ENCODE data around the gene SEMA6B. TPM values are rescaled to one million over a fixed set of nuclear protein-coding genes. Genes with fewer than 3 reads are reported as not detected.
"Not testable (repeated sequence)": the region's sequence is repeated elsewhere in the genome, so short reads cannot be mapped to it uniquely, and the experiment has no call there.

Gene SEMA6B
- total and polyA plus RNA-seq, 12 donors, result 3.4 to 27.9 (median 9.4) TPM

DNA sequence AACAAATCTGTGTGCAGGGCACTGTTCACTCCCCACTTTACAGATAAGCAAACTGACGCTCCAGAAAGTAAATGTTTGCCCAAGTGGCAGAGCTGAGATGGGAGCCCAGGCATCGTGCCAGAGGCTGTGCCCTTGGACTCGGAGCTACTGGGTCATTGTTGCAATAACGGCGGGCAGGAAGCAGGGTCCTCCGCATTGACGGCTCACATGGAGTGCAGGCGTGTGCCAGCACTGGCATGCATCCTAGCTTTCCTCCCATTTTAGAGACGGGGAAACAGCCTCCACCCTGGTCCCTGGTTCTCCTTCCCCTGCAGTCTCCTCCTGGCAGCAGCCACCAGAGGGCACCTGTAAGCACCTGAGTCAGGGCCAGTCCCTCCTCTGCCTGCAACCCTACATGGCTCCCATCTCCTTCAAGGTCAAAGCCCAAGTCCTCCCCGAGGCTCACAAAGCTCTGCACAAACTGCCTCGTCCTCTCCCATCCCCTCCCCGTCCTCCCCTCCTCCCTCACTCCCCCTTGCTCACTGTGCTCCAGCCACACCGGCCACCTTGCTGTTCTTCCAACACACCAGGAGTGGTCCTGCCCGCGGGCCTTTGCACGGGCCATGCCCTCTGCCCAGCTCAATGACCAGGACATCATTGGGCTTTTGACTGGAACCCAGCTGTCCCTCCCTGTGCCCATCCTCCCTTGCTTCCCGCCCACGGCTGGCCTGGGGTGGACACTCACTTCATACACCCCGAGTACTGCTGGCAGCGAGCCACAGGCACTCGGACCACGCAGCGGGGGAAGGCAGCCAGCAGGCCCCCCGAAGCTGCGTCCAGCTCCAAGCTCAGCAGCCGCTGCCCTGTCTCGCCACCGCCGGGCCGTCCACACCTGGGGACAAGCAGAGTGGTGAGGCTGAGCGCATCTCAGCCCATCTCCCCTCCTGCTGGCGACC is 11.9 kb downstream of the SEMA6B start:
- H3K27me3 ChIP-seq, result no peaks in the 10 kb centered on the region
- ATAC-seq (peak in 3 of 8 donors; percentile 22 to 31 (median 31)), DNase-seq (no peak)
- H3K27ac ChIP-seq, result no peak overlapping the region
- H3K4me1 ChIP-seq, result peaks cover 0 to 9% (median 0%) of the 10 kb centered on the region in 9 donors
- TF ChIP-seq, protein P1, sequence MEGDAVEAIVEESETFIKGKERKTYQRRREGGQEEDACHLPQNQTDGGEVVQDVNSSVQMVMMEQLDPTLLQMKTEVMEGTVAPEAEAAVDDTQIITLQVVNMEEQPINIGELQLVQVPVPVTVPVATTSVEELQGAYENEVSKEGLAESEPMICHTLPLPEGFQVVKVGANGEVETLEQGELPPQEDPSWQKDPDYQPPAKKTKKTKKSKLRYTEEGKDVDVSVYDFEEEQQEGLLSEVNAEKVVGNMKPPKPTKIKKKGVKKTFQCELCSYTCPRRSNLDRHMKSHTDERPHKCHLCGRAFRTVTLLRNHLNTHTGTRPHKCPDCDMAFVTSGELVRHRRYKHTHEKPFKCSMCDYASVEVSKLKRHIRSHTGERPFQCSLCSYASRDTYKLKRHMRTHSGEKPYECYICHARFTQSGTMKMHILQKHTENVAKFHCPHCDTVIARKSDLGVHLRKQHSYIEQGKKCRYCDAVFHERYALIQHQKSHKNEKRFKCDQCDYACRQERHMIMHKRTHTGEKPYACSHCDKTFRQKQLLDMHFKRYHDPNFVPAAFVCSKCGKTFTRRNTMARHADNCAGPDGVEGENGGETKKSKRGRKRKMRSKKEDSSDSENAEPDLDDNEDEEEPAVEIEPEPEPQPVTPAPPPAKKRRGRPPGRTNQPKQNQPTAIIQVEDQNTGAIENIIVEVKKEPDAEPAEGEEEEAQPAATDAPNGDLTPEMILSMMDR (IDR thresholded peaks at IDR 0.05), result peak in 5 of 9 donors; percentile 13 to 37 (median 20)
- H3K9me3 ChIP-seq, result no peaks in the 10 kb centered on the region
- intact Hi-C loops (cut with DNase I), result no loop called here
- WGBS, 2 donors, result 68 to 74% methylated on average over 31 to 32 of the region's 32 CpGs
- peaks cover 0 to 66% (median 0%) of the 10 kb centered on the region in 9 donors for H3K36me3 ChIP-seq
- no peak overlapping the region for H3K4me3 ChIP-seq

DNA sequence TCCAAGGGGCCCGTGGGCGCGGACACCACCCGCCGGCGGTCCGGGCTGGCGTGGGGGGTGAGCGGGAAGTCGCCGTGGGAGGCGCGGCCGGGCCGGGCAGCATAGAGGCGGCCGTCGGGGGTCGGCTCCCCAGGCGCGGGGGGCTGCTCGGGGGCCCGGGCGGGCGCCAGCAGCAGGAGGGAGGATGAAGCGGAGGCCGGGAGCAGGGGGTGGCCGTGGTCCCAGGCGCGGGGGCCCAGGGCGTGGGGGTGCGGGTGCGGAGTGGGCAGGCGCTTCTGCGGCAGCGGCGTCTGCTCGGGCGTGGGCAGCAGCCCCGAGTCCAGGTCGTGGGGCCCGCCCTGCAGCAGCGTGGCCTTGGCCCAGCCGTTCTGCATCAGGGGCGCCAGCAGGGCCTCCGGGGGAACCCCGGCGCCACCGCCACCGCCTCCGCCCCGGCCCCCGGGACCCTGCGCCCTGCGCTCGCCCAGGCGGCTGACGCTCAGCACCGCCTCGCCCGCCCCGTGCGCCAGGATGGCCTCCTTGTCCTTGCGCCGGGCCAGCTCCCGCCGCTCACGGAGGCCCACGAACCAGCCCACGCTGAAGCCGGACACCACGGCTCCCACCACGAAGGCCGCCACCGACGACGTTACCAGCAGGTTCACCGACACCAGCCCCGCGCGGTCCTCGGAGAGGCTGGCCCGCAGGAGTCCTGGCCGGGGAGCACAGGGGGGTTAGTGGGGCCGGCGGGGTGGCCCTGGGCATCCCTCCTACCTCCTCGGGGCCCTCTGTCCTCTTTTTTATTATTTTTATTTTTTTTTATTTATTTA is 15.4 kb downstream of the SEMA6B start:
- Histone ChIP-seq H3K4me3 (peak overlapping the region in 1 of 10 donors; percentile 44), H3K9me3 (peaks cover 0 to 12% (median 0%) of the 10 kb centered on the region in 11 donors), H3K36me3 (peaks cover 0 to 36% (median 0%) of the 10 kb centered on the region in 9 donors), H3K27ac (peak overlapping the region in 2 of 10 donors; percentile 22 to 88), H3K4me1 (peaks cover 0 to 39% (median 0%) of the 10 kb centered on the region in 9 donors), H3K27me3 (no peaks in the 10 kb centered on the region)
- TF ChIP-seq, protein P1 (IDR thresholded peaks at IDR 0.05), result no peak
- WGBS, 2 donors, result 94% methylated on average over 53 to 87 of the region's 87 CpGs
- DNase-seq, result no peak
- intact Hi-C loops (cut with DNase I), result no loop called here
- peak in 2 of 8 donors; percentile 3 to 11 for ATAC-seq

DNA sequence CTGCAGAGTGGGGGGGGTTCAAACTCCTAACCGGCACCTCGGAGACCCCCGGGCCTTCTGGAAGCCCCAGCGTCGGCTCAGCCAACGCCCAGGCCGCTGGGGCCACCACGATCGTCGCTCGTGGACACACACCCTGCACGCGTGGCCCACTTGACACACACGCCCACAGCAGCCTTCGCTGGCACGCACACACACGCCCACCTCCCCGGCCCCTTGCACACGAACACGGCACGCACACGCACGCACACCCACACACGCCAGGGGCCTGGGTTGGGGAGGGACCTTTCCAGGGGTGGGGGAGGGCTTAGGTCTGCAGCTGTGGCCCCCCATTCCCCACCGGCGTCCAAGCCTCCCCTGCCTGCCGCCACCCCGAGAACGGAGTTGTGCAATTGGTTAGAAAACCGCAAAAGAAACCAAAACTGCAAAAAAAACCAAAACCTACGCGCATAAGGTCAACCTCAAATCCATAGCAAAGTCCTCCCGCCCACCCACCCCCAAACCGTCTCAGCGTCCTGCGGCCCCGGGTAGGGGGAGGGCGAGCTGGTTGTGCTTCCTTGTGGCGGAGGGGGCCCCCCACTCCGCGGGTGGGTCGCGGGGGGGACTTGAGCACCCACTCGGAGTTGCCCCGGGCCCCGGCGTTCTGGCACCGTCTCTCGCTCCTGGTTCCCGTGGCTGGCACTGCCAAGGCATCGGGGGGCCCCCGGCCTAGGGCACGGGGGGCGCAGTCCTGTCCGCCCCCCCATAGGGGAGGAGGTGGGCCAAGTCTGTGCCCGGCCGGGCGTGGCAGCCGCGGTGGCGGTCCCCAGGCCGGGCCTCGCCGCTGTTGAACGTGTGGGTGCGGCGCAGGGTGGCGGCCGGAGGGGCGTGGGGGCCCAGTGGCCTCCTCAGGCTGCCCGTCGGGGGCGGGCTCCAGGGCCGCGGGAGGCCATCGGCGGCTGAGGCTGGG is 16.3 kb downstream of the SEMA6B start:
- peak overlapping the region in 3 of 10 donors; percentile 8 to 44 (median 15) for H3K4me3 ChIP-seq
- ATAC-seq (peak in 1 of 8 donors; percentile 18), DNase-seq (no peak)

DNA sequence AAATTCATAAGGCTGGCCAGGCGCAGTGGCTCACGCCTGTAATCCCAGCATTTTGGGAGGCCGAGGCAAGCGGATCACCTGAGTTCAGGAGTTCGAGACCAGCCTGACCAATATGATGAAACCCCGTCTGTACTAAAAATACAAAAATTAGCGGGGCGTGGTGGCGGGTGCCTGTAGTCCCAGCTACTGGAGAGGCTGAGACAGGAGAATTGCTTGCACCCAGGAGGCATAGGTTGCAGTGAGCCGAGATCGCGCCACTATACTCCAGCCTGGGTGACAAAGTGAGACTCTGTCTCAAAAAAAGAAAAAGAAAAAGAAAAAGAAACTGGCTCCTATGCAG is 17.7 kb downstream of the SEMA6B start:
- intact Hi-C loops (cut with DNase I); ATAC-seq; H3K4me3 ChIP-seq; DNase-seq; H3K27me3 ChIP-seq: not testable (repeated sequence)
- Histone ChIP-seq H3K27ac (peak overlapping the region in 1 of 10 donors; percentile 88), H3K9me3 (peaks cover 0 to 12% (median 0%) of the 10 kb centered on the region in 11 donors), H3K4me1 (peaks cover 0 to 43% (median 0%) of the 10 kb centered on the region in 9 donors), H3K36me3 (peaks cover 0 to 13% (median 0%) of the 10 kb centered on the region in 9 donors)
- 92 to 94% methylated on average over 12 of the region's 12 CpGs for WGBS, 2 donors

More for the DNA sequence above, 16.3 kb downstream of the SEMA6B start:
- peaks cover 0 to 12% (median 0%) of the 10 kb centered on the region in 11 donors for H3K9me3 ChIP-seq
- WGBS, 2 donors, result 86 to 92% methylated on average over 65 to 77 of the region's 77 CpGs
- peaks cover 0 to 27% (median 0%) of the 10 kb centered on the region in 9 donors for H3K36me3 ChIP-seq
- intact Hi-C loops (cut with DNase I), result no loop called here
- H3K27me3 ChIP-seq, result peaks cover 0 to 3% (median 0%) of the 10 kb centered on the region in 7 donors
- H3K27ac ChIP-seq, result peak overlapping the region in 2 of 10 donors; percentile 22 to 88
- TF ChIP-seq, protein P1 (IDR thresholded peaks at IDR 0.05), result no peak
- peaks cover 0 to 35% (median 0%) of the 10 kb centered on the region in 9 donors for H3K4me1 ChIP-seq

Measured in heart right ventricle (tissue), 16 donors.